NCI-H146 treated with DMSO at 0.1 percent for 48 hours (cell line): ENCODE results near the gene VPS33B.

ENCODE experiments used
- DNase-seq: peaks from one replicate; lab custom pipeline; 2025; ENCODE audit not compliant: unreplicated experiment; lab: John Stamatoyannopoulos, UW

Gene VPS33B

GRCh38 chr15:90953947-90954711, 68.3 kb downstream of the VPS33B start:
- no peak for DNase-seq

GRCh38 chr15:90952901-90953677, 69.3 kb downstream of the VPS33B start:
- no peak for DNase-seq

GRCh38 chr15:90950676-90951075, 71.7 kb downstream of the VPS33B start:
- no peak for DNase-seq

GRCh38 chr15:90949979-90950675, 72.3 kb downstream of the VPS33B start:
- no peak for DNase-seq
